Omental fat pad (tissue), 4 donors: ENCODE data around the gene BCAS4. TPM values are rescaled to one million over a fixed set of nuclear protein-coding genes. Genes with fewer than 3 reads are reported as not detected.

ENCODE experiments used
- ATAC-seq: fragments of 150-250 bp; one replicate; pipeline ENCODE4 v1.9.1; 2016; ENCODE audit warnings: mild to moderate bottlenecking, moderate library complexity; ENCODE audit not compliant: low FRiP score
- DNase-seq: peaks from one replicate; pipeline ENCODE4 v3.0.0-alpha.2; 2019; ENCODE audit warnings: low spot score
- total RNA-seq, 4 donors: library from RNA; depleted of rRNA; stranded (reverse); fragments of >200 nt; gene quantifications; one replicate each; pipeline ENCODE4 v1.1.0, GENCODE V29; 2016
- TF ChIP-seq, protein P1 (sequence below), 3 donors: fragments of 450-650 bp; IDR thresholded peaks; one replicate each; pipeline ENCODE4 v1.5.1; 2016 to 2017; ENCODE audit warnings: antibody characterized with exemption in 3 of 3, mild to moderate bottlenecking in 3 of 3, moderate library complexity in 2 of 3

Gene BCAS4
- total RNA-seq, 4 donors from 2014 or later = 1.4 to 6.5 (median 3.1) TPM

- ATAC-seq (no peak), DNase-seq (no peak)
- TF ChIP-seq, protein P1, sequence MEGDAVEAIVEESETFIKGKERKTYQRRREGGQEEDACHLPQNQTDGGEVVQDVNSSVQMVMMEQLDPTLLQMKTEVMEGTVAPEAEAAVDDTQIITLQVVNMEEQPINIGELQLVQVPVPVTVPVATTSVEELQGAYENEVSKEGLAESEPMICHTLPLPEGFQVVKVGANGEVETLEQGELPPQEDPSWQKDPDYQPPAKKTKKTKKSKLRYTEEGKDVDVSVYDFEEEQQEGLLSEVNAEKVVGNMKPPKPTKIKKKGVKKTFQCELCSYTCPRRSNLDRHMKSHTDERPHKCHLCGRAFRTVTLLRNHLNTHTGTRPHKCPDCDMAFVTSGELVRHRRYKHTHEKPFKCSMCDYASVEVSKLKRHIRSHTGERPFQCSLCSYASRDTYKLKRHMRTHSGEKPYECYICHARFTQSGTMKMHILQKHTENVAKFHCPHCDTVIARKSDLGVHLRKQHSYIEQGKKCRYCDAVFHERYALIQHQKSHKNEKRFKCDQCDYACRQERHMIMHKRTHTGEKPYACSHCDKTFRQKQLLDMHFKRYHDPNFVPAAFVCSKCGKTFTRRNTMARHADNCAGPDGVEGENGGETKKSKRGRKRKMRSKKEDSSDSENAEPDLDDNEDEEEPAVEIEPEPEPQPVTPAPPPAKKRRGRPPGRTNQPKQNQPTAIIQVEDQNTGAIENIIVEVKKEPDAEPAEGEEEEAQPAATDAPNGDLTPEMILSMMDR (IDR thresholded peaks at IDR 0.05) = no peak
These were observed 98.8 kb downstream of the BCAS4 start for GRCh38 chr20:50893620-50894019.

GRCh38 chr20:50895111-50895830 lies 100.4 kb downstream of the BCAS4 start:
- TF ChIP-seq, protein P1 (IDR thresholded peaks at IDR 0.05) = no peak
- DNase-seq (no peak), ATAC-seq (no peak)

- TF ChIP-seq, protein P1 (IDR thresholded peaks at IDR 0.05) = no peak
- ATAC-seq (no peak), DNase-seq (no peak)
These were observed 103.6 kb downstream of the BCAS4 start for GRCh38 chr20:50898475-50898874.

GRCh38 chr20:50900261-50900660 lies 105.4 kb downstream of the BCAS4 start:
- no peak for ATAC-seq
- DNase-seq = no peak
- TF ChIP-seq, protein P1 (IDR thresholded peaks at IDR 0.05) = no peak

- no peak for DNase-seq
- TF ChIP-seq, protein P1 (IDR thresholded peaks at IDR 0.05) = no peak
These were observed 106.4 kb downstream of the BCAS4 start for GRCh38 chr20:50901301-50901700.

GRCh38 chr20:50903353-50904051 lies 108.6 kb downstream of the BCAS4 start:
- DNase-seq (no peak), ATAC-seq (no peak)
- TF ChIP-seq, protein P1 (IDR thresholded peaks at IDR 0.05) = no peak

More at GRCh38 chr20:50901301-50901700, 106.4 kb downstream of the BCAS4 start:
- no peak for ATAC-seq
